C4-2B (cell line): Measurements from ENCODE around the gene CAMK1G.

ENCODE experiments used
- H3K27ac ChIP-seq: fragments of 450-650 bp; 2 replicates; pipeline ENCODE4 v1.5.1; 2017
- ZFX ChIP-seq: fragments of 450-650 bp; IDR thresholded peaks from 2 replicates; pipeline ENCODE4 v1.6.1; 2017
- TF ChIP-seq, protein P1 (sequence below): fragments of 450-650 bp; conservative IDR thresholded peaks from 2 replicates; pipeline ENCODE4 v1.5.1; 2017; ENCODE audit warnings: mild to moderate bottlenecking

CAMK1G gene

DNA sequence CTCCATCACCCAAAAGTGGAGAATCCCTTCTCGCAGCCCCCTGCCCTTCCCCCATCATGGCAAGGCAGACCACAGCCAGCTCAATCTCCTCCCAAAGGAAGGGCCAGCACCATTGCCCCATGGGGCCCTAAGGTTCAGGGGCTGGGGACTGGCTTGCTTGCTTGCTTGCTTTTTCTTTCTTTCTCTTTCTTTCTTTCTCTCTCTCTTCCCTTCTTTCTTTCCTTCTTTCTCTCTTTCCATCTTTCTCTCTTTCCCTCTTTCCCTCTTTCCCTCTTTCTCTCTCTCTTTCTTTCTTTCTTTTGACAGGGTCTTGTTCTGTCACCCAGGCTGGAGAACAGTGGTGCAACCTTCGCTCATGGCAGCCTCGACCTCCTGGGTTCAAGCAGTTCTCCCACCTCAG lies 38.1 kb upstream of the CAMK1G start:
- no peak for TF ChIP-seq ZFX
- TF ChIP-seq, protein P1, sequence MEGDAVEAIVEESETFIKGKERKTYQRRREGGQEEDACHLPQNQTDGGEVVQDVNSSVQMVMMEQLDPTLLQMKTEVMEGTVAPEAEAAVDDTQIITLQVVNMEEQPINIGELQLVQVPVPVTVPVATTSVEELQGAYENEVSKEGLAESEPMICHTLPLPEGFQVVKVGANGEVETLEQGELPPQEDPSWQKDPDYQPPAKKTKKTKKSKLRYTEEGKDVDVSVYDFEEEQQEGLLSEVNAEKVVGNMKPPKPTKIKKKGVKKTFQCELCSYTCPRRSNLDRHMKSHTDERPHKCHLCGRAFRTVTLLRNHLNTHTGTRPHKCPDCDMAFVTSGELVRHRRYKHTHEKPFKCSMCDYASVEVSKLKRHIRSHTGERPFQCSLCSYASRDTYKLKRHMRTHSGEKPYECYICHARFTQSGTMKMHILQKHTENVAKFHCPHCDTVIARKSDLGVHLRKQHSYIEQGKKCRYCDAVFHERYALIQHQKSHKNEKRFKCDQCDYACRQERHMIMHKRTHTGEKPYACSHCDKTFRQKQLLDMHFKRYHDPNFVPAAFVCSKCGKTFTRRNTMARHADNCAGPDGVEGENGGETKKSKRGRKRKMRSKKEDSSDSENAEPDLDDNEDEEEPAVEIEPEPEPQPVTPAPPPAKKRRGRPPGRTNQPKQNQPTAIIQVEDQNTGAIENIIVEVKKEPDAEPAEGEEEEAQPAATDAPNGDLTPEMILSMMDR, result no peak

GRCh38 chr1:209546390-209547085 lies 37.0 kb upstream of the CAMK1G start:
- H3K27ac ChIP-seq, result no peak overlapping the region
- TF ChIP-seq, protein P1, result no peak
- TF ChIP-seq ZFX, result no peak

More for the DNA sequence above, 38.1 kb upstream of the CAMK1G start:
- no peak overlapping the region for H3K27ac ChIP-seq

DNA sequence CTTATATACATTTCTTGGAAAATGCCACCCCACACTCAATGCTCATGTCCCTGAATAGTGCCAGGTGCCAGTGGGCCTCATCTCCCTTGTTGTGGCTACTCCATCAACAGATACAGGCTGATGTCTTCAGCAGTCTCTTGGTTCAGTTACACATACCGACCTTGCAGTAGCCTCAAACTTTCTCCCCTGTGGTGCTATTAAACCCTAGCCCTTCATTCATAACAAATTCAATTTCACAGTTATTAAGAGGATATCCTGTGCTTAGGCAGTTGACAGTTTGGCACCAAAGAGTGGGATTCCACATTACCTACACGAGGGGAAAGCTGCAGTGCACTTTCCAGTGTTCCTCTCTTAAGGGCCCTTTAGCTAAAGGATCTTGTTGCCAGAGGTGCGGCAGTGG lies 35.9 kb upstream of the CAMK1G start:
- TF ChIP-seq ZFX, result no peak
- no peak overlapping the region for H3K27ac ChIP-seq

- no peak overlapping the region for H3K27ac ChIP-seq
- TF ChIP-seq, protein P1, result no peak; the same call in 1 of the 2 replicates
Measured at GRCh38 chr1:209549443-209550205, 33.9 kb upstream of the CAMK1G start.

DNA sequence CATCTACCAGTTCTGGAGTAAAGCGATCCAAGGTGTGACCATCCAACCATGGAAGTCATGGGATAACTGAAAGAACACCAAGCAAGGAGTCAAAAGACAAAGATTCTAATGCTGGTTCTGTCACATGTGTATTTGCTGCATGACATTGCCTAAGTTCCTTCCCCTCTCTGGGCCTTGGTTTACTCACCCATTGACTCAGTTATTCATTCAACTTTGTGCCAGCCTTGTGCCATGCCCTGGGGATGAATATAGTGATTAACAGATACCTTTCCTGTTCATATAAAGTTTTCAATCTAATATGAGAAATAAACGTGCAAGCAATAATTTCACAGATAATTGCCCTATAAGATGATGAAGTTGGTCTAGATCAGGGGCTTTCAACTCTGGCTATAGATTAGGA lies 33.0 kb upstream of the CAMK1G start:
- no peak overlapping the region for H3K27ac ChIP-seq
- no peak for TF ChIP-seq ZFX
- TF ChIP-seq, protein P1, result no peak

DNA sequence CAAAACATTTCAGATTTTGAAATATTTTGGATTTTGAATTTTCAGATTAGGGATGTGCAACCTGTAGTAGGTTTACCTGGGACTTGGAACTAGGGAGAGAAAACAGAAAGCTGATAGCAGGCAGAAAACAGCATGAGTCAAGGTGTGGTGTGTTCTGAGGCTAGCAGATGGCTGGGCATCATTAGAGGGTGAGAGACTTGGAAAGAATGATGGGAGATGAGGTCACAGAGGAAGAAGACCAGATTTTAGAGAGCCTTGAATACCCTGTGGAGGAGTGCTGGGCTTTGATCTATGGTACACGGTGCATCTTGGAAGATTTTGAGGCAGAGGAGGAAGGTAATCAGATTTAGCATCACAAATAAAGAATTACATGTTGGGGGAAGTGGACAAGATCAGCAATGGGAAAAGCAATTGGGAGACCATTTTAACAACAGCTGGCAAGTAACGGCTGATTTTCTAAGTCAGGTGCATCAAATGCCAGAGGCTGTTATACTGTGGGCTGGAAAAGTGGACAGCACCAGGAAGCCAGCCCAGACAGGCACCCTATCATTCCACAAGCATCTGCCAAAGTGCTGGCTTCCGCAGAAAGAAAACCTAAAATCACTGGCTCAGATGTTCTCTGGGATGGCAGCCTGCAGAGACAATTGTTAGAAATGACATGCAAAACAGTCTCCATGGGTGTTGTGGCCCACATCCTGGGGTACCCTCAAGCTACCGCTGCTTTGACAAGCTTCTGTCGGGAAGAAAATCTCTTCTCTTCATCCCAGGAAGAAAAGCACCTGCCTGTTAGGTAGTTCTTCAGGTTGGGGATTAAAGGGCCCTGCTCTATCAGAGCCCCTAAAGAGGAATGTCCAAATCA lies 30.9 kb upstream of the CAMK1G start:
- TF ChIP-seq ZFX, result no peak
- TF ChIP-seq, protein P1, result no peak
- no peak overlapping the region for H3K27ac ChIP-seq

DNA sequence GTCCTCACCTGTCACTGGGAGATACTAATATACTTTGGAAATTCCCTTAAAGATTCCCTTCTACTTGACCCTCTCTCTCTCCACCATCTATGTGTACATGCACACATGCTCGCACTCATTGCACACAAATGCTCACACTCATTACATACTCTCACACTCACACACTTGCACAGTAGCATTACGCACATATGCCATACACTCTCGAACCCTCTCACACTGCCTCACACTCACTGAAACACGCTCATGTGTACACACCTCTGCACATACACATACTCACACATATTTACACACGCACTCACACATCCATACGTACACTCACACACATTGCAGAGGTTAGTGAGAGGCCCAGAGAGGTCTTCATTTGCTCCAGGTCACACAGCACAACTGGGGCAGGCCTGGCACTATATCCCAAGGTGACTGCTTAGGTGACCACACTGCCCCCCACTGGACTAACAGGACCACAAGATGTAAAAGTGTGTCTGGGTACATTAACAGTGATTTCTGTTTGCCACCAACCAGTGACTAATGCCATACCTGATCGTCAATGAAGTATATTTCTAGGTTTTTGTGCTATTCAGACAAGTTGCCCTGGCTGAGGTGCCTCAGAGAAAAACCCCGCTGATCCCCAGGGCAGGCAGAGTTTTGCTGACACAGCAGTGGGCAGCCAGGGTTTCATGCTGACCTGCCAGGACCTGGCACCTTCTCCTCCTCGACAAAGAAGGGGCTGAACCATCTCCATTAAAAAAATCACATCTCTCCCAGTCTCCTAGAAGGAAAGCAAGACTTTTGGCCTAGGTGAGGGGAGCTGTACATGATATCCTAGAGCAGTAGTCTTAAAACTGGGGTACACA lies 28.5 kb upstream of the CAMK1G start:
- no peak for TF ChIP-seq ZFX
- TF ChIP-seq, protein P1, result peak; percentile 32
- H3K27ac ChIP-seq, result no peak overlapping the region
